ENCODE measurements around the gene ILKAP.
A peak's percentile ranks its signal among the peaks of the same experiment; 100 is the strongest.

ILKAP gene

GRCh38 chr2:238231251-238231793 lies 27.8 kb upstream of the ILKAP start:
- Mint-ChIP-seq H3K4me3 (peak overlapping the region; percentile 37), H3K4me1 (peaks cover 20% of the 10 kb centered on the region)

DNA sequence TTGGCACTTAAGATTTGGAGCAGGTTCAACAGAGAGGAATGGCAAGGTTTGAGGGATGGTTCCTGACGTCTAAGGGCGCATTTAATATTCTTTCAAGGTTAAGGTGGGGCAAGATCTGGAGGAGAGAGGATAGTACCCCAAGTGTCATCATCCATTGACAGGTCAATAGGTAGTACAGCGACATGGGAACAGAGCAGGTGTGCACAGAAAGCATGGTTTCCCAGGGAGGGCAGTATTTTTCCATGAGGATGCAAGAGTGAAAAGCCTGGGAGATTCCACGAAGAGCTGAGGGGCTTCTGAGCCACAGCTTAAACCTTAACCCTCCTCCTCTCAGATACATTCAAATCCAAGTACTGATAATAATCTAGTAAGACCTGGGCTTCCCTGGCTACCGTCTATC lies 27.2 kb upstream of the ILKAP start:
- no peak overlapping the region for H3K27ac Mint-ChIP-seq (ENCODE audit: low read depth)

More at GRCh38 chr2:238231251-238231793, 27.8 kb upstream of the ILKAP start:
- H3K27ac Mint-ChIP-seq (ENCODE audit: low read depth): no peak overlapping the region
- peaks cover 26% of the 10 kb centered on the region for H3K27me3 Mint-ChIP-seq
- H3K9me3 Mint-ChIP-seq: no peaks in the 10 kb centered on the region
- peak; percentile 62 to 70 for DNase-seq (ENCODE audit: low spot score in 2 of 2)
- ATAC-seq (replicated peaks; ENCODE audit: extremely low read depth, poor library complexity, severe bottlenecking): peak; percentile 88
- no peaks in the 10 kb centered on the region for H3K36me3 Mint-ChIP-seq (ENCODE audit: insufficient read depth)

DNA sequence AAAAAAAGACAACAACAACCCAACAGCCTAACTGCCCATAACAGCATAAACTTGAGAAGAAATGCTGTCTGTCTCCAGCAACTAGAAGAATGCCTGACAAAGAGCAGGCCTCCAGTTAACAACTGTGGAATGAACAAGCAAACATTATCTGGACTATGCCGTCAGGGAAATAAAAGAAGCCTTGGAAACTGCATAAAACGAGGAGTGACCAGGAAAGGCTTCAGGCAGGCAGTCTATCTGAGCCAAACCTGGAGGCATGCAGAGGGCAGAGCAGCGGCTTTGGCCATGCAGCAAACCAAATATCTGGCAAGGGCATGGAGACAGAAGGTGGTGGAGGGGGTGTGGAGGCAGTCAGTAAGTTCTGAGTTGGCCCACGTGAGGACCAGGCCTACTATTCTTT lies 25.2 kb upstream of the ILKAP start:
- H3K27me3 Mint-ChIP-seq: peaks cover 10% of the 10 kb centered on the region

More for the DNA sequence above, 27.2 kb upstream of the ILKAP start:
- Mint-ChIP-seq H3K4me1 (peaks cover 20% of the 10 kb centered on the region), H3K36me3 (ENCODE audit: insufficient read depth) (no peaks in the 10 kb centered on the region), H3K9me3 (no peaks in the 10 kb centered on the region), H3K27me3 (peaks cover 20% of the 10 kb centered on the region), H3K4me3 (peak overlapping the region; percentile 37)
- no peak for DNase-seq (ENCODE audit: low spot score in 2 of 2)
- ATAC-seq (replicated peaks; ENCODE audit: extremely low read depth, poor library complexity, severe bottlenecking): no peak

GRCh38 chr2:238227587-238228032 lies 24.1 kb upstream of the ILKAP start:
- ATAC-seq (replicated peaks; ENCODE audit: extremely low read depth, poor library complexity, severe bottlenecking) (no peak), DNase-seq (ENCODE audit: low spot score in 2 of 2) (no peak)
- no peak overlapping the region for H3K27ac Mint-ChIP-seq (ENCODE audit: low read depth)
- H3K36me3 Mint-ChIP-seq (ENCODE audit: insufficient read depth): no peaks in the 10 kb centered on the region
- no peaks in the 10 kb centered on the region for H3K9me3 Mint-ChIP-seq
- peaks cover 10% of the 10 kb centered on the region for H3K27me3 Mint-ChIP-seq
- peaks cover 13% of the 10 kb centered on the region for H3K4me1 Mint-ChIP-seq
- H3K4me3 Mint-ChIP-seq: no peak overlapping the region

More for the DNA sequence above, 25.2 kb upstream of the ILKAP start:
- H3K27ac Mint-ChIP-seq (ENCODE audit: low read depth): no peak overlapping the region
- H3K4me1 Mint-ChIP-seq: peaks cover 17% of the 10 kb centered on the region
- no peaks in the 10 kb centered on the region for H3K36me3 Mint-ChIP-seq (ENCODE audit: insufficient read depth)
- H3K9me3 Mint-ChIP-seq: no peaks in the 10 kb centered on the region
- no peak overlapping the region for H3K4me3 Mint-ChIP-seq
- DNase-seq (ENCODE audit: low spot score in 2 of 2) (no peak), ATAC-seq (replicated peaks; ENCODE audit: extremely low read depth, poor library complexity, severe bottlenecking) (no peak)

GRCh38 chr2:238226698-238227586 lies 23.4 kb upstream of the ILKAP start:
- ATAC-seq (replicated peaks; ENCODE audit: extremely low read depth, poor library complexity, severe bottlenecking): no peak
- Mint-ChIP-seq H3K27me3 (peaks cover 4% of the 10 kb centered on the region), H3K27ac (ENCODE audit: low read depth) (no peak overlapping the region), H3K4me3 (no peak overlapping the region), H3K4me1 (peaks cover 13% of the 10 kb centered on the region), H3K36me3 (ENCODE audit: insufficient read depth) (no peaks in the 10 kb centered on the region), H3K9me3 (no peaks in the 10 kb centered on the region)
- no peak for DNase-seq (ENCODE audit: low spot score in 2 of 2)

GRCh38 chr2:238225911-238226697 lies 22.6 kb upstream of the ILKAP start:
- no peak overlapping the region for H3K27ac Mint-ChIP-seq (ENCODE audit: low read depth)

DNA sequence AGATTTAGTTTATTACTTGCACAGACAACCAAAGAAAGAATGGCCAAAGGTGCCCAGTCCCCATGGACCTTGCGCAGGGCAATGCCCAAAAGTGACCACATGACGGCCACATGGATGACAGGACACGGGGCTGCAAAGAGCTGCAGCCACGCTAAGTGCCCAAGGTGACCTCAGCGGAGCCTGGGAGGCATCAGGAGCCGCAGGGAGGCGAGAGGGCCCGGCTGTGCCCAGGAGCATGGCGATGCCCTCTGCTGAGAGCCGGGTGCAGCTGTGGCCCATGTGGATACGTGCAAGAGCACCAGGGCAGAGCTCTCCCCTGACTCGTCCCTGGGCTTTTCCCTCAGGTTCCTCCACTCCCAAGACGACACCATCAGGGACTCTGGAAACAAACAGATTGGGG lies 21.6 kb upstream of the ILKAP start:
- Mint-ChIP-seq H3K27me3 (no peaks in the 10 kb centered on the region), H3K4me1 (no peaks in the 10 kb centered on the region), H3K4me3 (no peak overlapping the region), H3K36me3 (ENCODE audit: insufficient read depth) (no peaks in the 10 kb centered on the region), H3K27ac (ENCODE audit: low read depth) (no peak overlapping the region), H3K9me3 (no peaks in the 10 kb centered on the region)
- ATAC-seq (replicated peaks; ENCODE audit: extremely low read depth, poor library complexity, severe bottlenecking): no peak
- no peak for DNase-seq (ENCODE audit: low spot score in 2 of 2)

More at GRCh38 chr2:238225911-238226697, 22.6 kb upstream of the ILKAP start:
- ATAC-seq (replicated peaks; ENCODE audit: extremely low read depth, poor library complexity, severe bottlenecking) (no peak), DNase-seq (ENCODE audit: low spot score in 2 of 2) (no peak)
- Mint-ChIP-seq H3K27me3 (no peaks in the 10 kb centered on the region), H3K36me3 (ENCODE audit: insufficient read depth) (no peaks in the 10 kb centered on the region), H3K9me3 (no peaks in the 10 kb centered on the region), H3K4me1 (peaks cover 7% of the 10 kb centered on the region), H3K4me3 (no peak overlapping the region)

- ATAC-seq (replicated peaks; ENCODE audit: extremely low read depth, poor library complexity, severe bottlenecking) (no peak), DNase-seq (ENCODE audit: low spot score in 2 of 2) (no peak)
- Mint-ChIP-seq H3K4me1 (no peaks in the 10 kb centered on the region), H3K27ac (ENCODE audit: low read depth) (no peak overlapping the region), H3K36me3 (ENCODE audit: insufficient read depth) (no peaks in the 10 kb centered on the region), H3K9me3 (no peaks in the 10 kb centered on the region), H3K4me3 (no peak overlapping the region), H3K27me3 (no peaks in the 10 kb centered on the region)
Measured at GRCh38 chr2:238224356-238225035, 21.0 kb upstream of the ILKAP start.

DNA sequence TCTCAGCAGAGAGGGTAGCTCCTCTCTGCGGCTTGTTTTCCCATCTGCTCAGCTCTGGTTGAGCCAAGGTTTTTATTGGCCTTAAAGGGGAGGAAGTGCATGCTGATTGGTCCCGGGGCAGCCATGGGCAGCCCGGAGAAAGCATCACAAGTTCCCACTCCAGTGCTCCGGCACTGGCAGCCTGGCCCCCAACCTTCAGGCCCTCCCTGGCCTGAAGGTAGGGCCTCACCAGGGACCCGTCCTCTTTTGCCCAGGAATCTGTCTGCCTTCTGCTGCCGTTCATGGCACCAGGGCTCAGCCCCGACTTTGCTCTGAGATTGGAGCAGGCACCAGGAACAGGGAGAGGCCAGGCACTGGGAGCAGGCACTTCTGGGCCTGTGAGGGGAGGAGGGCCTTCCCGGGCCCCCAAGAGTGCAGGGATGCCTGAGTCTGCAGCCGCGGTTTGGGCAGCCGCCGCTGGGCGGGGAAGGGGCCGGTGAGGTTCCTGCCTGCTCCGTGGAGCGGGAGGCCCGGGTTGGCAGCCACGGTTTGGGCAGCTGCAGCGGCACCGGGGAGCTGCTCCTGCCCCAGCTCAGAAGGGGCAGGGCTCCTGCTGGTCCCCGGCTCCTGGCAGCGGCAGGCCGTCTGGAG lies 17.5 kb upstream of the ILKAP start:
- ATAC-seq (replicated peaks; ENCODE audit: extremely low read depth, poor library complexity, severe bottlenecking): no peak

DNA sequence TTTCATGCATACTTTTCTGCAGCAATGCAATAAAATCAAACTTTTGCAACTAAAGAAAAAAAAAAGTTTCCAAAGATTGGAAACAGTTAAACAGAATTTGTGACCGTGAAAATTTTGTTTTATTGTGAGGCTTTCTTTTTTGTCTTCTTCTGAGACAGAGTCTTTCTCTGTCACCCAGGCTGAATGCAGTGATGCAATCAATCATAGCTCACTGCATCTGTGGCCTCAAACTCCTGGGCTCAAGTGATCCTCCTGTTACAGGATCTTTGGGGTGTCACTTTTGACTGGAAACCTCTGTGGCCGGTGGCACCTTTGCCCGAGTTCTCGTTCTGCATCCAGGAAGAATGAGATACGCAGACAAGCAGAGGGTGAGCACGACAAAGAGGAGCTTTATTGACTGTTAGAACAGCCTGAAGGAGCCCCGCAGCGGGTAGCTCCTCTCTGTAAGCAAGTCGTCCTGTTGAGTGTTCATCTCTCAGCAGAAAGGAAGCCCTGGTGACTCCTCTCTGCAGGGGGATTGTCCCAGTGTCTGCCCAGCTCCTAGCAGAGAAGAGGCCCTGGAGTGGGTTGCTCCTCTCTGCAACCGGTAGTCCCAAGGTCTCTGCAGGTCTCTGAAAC lies 16.9 kb upstream of the ILKAP start:
- Mint-ChIP-seq H3K9me3 (no peaks in the 10 kb centered on the region), H3K27ac (ENCODE audit: low read depth) (no peak overlapping the region), H3K4me1 (no peaks in the 10 kb centered on the region), H3K36me3 (ENCODE audit: insufficient read depth) (no peaks in the 10 kb centered on the region), H3K4me3 (peak overlapping the region; percentile 23), H3K27me3 (peaks cover 13% of the 10 kb centered on the region)
- no peak for DNase-seq (ENCODE audit: low spot score in 2 of 2)
- no peak for ATAC-seq (replicated peaks; ENCODE audit: extremely low read depth, poor library complexity, severe bottlenecking)

More for the DNA sequence above, 17.5 kb upstream of the ILKAP start:
- Mint-ChIP-seq H3K36me3 (ENCODE audit: insufficient read depth) (no peaks in the 10 kb centered on the region), H3K9me3 (no peaks in the 10 kb centered on the region), H3K4me3 (peak overlapping the region; percentile 23), H3K27me3 (peaks cover 11% of the 10 kb centered on the region), H3K4me1 (no peaks in the 10 kb centered on the region), H3K27ac (ENCODE audit: low read depth) (no peak overlapping the region)
- DNase-seq (ENCODE audit: low spot score in 2 of 2): no peak

GRCh38 chr2:238216651-238217184 lies 13.2 kb upstream of the ILKAP start:
- no peaks in the 10 kb centered on the region for H3K9me3 Mint-ChIP-seq
- H3K27ac Mint-ChIP-seq (ENCODE audit: low read depth): no peak overlapping the region
- no peak for DNase-seq (ENCODE audit: low spot score in 2 of 2)
- H3K27me3 Mint-ChIP-seq: peaks cover 34% of the 10 kb centered on the region
- H3K4me1 Mint-ChIP-seq: no peaks in the 10 kb centered on the region
- ATAC-seq (replicated peaks; ENCODE audit: extremely low read depth, poor library complexity, severe bottlenecking): no peak
- no peaks in the 10 kb centered on the region for H3K36me3 Mint-ChIP-seq (ENCODE audit: insufficient read depth)
- no peak overlapping the region for H3K4me3 Mint-ChIP-seq
